AG10803 (cell line): ENCODE results near the gene GAK.

Experiments used
- DNase-seq: peaks from one replicate; pipeline ENCODE4 v3.0.0; 2010; ENCODE audit warnings: low read depth
- H3K4me3 ChIP-seq: 2 replicates; pipeline ENCODE4 v1.5.1; 2011; ENCODE audit warnings: mild to moderate bottlenecking, low read length, control low read depth
- CTCF ChIP-seq: conservative IDR thresholded peaks from 2 replicates; pipeline ENCODE4 v1.5.1; 2011; ENCODE audit warnings: mild to moderate bottlenecking, low read length, control low read depth, inconsistent platforms

The GAK gene

GRCh38 chr4:917992-918391 is 14.1 kb downstream of the GAK start:
- no peak for TF ChIP-seq CTCF
- no peak for DNase-seq
- no peak overlapping the region for H3K4me3 ChIP-seq

GRCh38 chr4:917466-917865 is 14.7 kb downstream of the GAK start:
- no peak for TF ChIP-seq CTCF
- H3K4me3 ChIP-seq: no peak overlapping the region
- DNase-seq: no peak

- no peak overlapping the region for H3K4me3 ChIP-seq
- no peak for DNase-seq
- TF ChIP-seq CTCF: no peak
Observed at GRCh38 chr4:915595-915994, 16.5 kb downstream of the GAK start.

GRCh38 chr4:915041-915474 is 17.1 kb downstream of the GAK start:
- no peak overlapping the region for H3K4me3 ChIP-seq
- DNase-seq: no peak

GRCh38 chr4:914531-914930 is 17.6 kb downstream of the GAK start:
- no peak for TF ChIP-seq CTCF
- no peak for DNase-seq
- no peak overlapping the region for H3K4me3 ChIP-seq

More at GRCh38 chr4:915041-915474, 17.1 kb downstream of the GAK start:
- no peak for TF ChIP-seq CTCF

GRCh38 chr4:913280-913618 is 18.9 kb downstream of the GAK start:
- TF ChIP-seq CTCF: no peak
- no peak for DNase-seq
- H3K4me3 ChIP-seq: no peak overlapping the region

GRCh38 chr4:912548-913279 is 19.4 kb downstream of the GAK start:
- no peak overlapping the region for H3K4me3 ChIP-seq
- DNase-seq: no peak
- TF ChIP-seq CTCF: no peak
